ENCODE data around the gene EIF3D. TPM values are rescaled to one million over a fixed set of nuclear protein-coding genes. Genes with fewer than 3 reads are reported as not detected.

Gene EIF3D
- total RNA-seq, 1 donor: 393 TPM

- no peak overlapping the region for H3K4me3 ChIP-seq (ENCODE audit: insufficient read depth, low read length)
- DNase-seq (ENCODE audit: insufficient read length, low spot score, missing footprints): no peak
- no peaks in the 10 kb centered on the region for H3K36me3 ChIP-seq (ENCODE audit: insufficient read depth, low read length)
- no peaks in the 10 kb centered on the region for H4K20me1 ChIP-seq (ENCODE audit: insufficient read depth, low read length)
- no peaks in the 10 kb centered on the region for H3K9me3 ChIP-seq (ENCODE audit: low read depth, low read length)
- no peak for TF ChIP-seq CTCF (IDR thresholded peaks at IDR 0.05; ENCODE audit: extremely low read depth, low read depth, low read length)
- no peak overlapping the region for H2AFZ ChIP-seq (ENCODE audit: low read length)
- H3K27me3 ChIP-seq (ENCODE audit: insufficient read depth, low read length): peaks cover 11% of the 10 kb centered on the region
- peaks cover 6% of the 10 kb centered on the region for H3K4me1 ChIP-seq (ENCODE audit: insufficient read depth, low read length)
- no peaks in the 10 kb centered on the region for H3K79me2 ChIP-seq (ENCODE audit: insufficient read depth, low read length)
- no peak overlapping the region for H3K4me2 ChIP-seq (ENCODE audit: insufficient read depth, low read length)
- no peak overlapping the region for H3K27ac ChIP-seq (ENCODE audit: low read depth, low read length)
Measured at GRCh38 chr22:36561291-36561811, 32.4 kb upstream of the EIF3D start.

- TF ChIP-seq CTCF (IDR thresholded peaks at IDR 0.05; ENCODE audit: extremely low read depth, low read depth, low read length): no peak
- Histone ChIP-seq H3K36me3 (ENCODE audit: insufficient read depth, low read length) (no peaks in the 10 kb centered on the region), H4K20me1 (ENCODE audit: insufficient read depth, low read length) (no peaks in the 10 kb centered on the region), H3K79me2 (ENCODE audit: insufficient read depth, low read length) (no peaks in the 10 kb centered on the region), H3K27me3 (ENCODE audit: insufficient read depth, low read length) (peaks cover 11% of the 10 kb centered on the region), H3K4me2 (ENCODE audit: insufficient read depth, low read length) (no peak overlapping the region), H2AFZ (ENCODE audit: low read length) (no peak overlapping the region), H3K4me1 (ENCODE audit: insufficient read depth, low read length) (peaks cover 6% of the 10 kb centered on the region), H3K27ac (ENCODE audit: low read depth, low read length) (no peak overlapping the region), H3K4me3 (ENCODE audit: insufficient read depth, low read length) (no peak overlapping the region), H3K9me3 (ENCODE audit: low read depth, low read length) (no peaks in the 10 kb centered on the region)
- DNase-seq (ENCODE audit: insufficient read length, low spot score, missing footprints): no peak
Measured at GRCh38 chr22:36560001-36560400, 31.0 kb upstream of the EIF3D start.

- H3K4me3 ChIP-seq (ENCODE audit: insufficient read depth, low read length): no peak overlapping the region
- no peak for TF ChIP-seq CTCF (IDR thresholded peaks at IDR 0.05; ENCODE audit: extremely low read depth, low read depth, low read length)
- H3K4me1 ChIP-seq (ENCODE audit: insufficient read depth, low read length): no peaks in the 10 kb centered on the region
- no peaks in the 10 kb centered on the region for H3K79me2 ChIP-seq (ENCODE audit: insufficient read depth, low read length)
- no peaks in the 10 kb centered on the region for H3K36me3 ChIP-seq (ENCODE audit: insufficient read depth, low read length)
- H3K9me3 ChIP-seq (ENCODE audit: low read depth, low read length): no peaks in the 10 kb centered on the region
- H2AFZ ChIP-seq (ENCODE audit: low read length): no peak overlapping the region
- no peak overlapping the region for H3K4me2 ChIP-seq (ENCODE audit: insufficient read depth, low read length)
- no peak for DNase-seq (ENCODE audit: insufficient read length, low spot score, missing footprints)
- H3K27ac ChIP-seq (ENCODE audit: low read depth, low read length): no peak overlapping the region
- H4K20me1 ChIP-seq (ENCODE audit: insufficient read depth, low read length): no peaks in the 10 kb centered on the region
- peaks cover 30% of the 10 kb centered on the region for H3K27me3 ChIP-seq (ENCODE audit: insufficient read depth, low read length)
Measured at GRCh38 chr22:36554098-36554497, 25.1 kb upstream of the EIF3D start.

- Histone ChIP-seq H4K20me1 (ENCODE audit: insufficient read depth, low read length) (no peaks in the 10 kb centered on the region), H3K4me3 (ENCODE audit: insufficient read depth, low read length) (no peak overlapping the region), H3K4me2 (ENCODE audit: insufficient read depth, low read length) (no peak overlapping the region), H3K79me2 (ENCODE audit: insufficient read depth, low read length) (no peaks in the 10 kb centered on the region), H2AFZ (ENCODE audit: low read length) (no peak overlapping the region), H3K36me3 (ENCODE audit: insufficient read depth, low read length) (no peaks in the 10 kb centered on the region), H3K4me1 (ENCODE audit: insufficient read depth, low read length) (peaks cover under 1% of the 10 kb centered on the region), H3K27me3 (ENCODE audit: insufficient read depth, low read length) (peaks cover 30% of the 10 kb centered on the region), H3K9me3 (ENCODE audit: low read depth, low read length) (no peaks in the 10 kb centered on the region), H3K27ac (ENCODE audit: low read depth, low read length) (no peak overlapping the region)
- no peak for TF ChIP-seq CTCF (IDR thresholded peaks at IDR 0.05; ENCODE audit: extremely low read depth, low read depth, low read length)
- peak; percentile 41 for DNase-seq (ENCODE audit: insufficient read length, low spot score, missing footprints)
Measured at GRCh38 chr22:36552289-36552688, 23.3 kb upstream of the EIF3D start.

Measured in osteoblast (primary cell).